Ishikawa (cell line): ENCODE results near the gene IL36B.

Experiments
- CREB1 ChIP-seq: IDR thresholded peaks from 2 replicates; pipeline ENCODE4 v1.6.1; 2012; ENCODE audit warnings: low read depth
- EP300 ChIP-seq: IDR thresholded peaks from 2 replicates; pipeline ENCODE4 v1.6.1; 2012; ENCODE audit warnings: borderline replicate concordance
- FOXM1 ChIP-seq: IDR thresholded peaks from 2 replicates; pipeline ENCODE4 v1.6.1; 2012; ENCODE audit warnings: low read depth, borderline replicate concordance
- RAD21 ChIP-seq: IDR thresholded peaks from 2 replicates; pipeline ENCODE4 v1.6.1; 2012; ENCODE audit warnings: low read depth
- REST ChIP-seq: IDR thresholded peaks from 2 replicates; pipeline ENCODE4 v1.6.1; 2012; ENCODE audit warnings: low read depth, mild to moderate bottlenecking
- TAF1 ChIP-seq: IDR thresholded peaks from 2 replicates; pipeline ENCODE4 v1.6.1; 2012; ENCODE audit warnings: low read depth, mild to moderate bottlenecking
- YY1 ChIP-seq: IDR thresholded peaks from 2 replicates; pipeline ENCODE4 v1.6.1; 2012; ENCODE audit warnings: low read depth
- ZBTB7A ChIP-seq: IDR thresholded peaks from 2 replicates; pipeline ENCODE4 v1.6.1; 2012; ENCODE audit warnings: low read depth
- TF ChIP-seq, protein P1 (sequence below): IDR thresholded peaks from 2 replicates; pipeline ENCODE4 v1.6.1; 2012

GRCh38 chr2:113083296-113083695 is 30.6 kb upstream of the IL36B start:
- TF ChIP-seq EP300 (no peak), YY1 (no peak), REST (no peak), CREB1 (no peak), TAF1 (no peak), FOXM1 (no peak), ZBTB7A (no peak), RAD21 (no peak)
- TF ChIP-seq, protein P1, sequence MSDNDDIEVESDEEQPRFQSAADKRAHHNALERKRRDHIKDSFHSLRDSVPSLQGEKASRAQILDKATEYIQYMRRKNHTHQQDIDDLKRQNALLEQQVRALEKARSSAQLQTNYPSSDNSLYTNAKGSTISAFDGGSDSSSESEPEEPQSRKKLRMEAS: no peak
